K562 (cell line): Measurements from ENCODE around the gene ATP6V0A4. TPM values are rescaled to one million over a fixed set of nuclear protein-coding genes. Genes with fewer than 3 reads are reported as not detected.

ENCODE experiments used
- ARID1B ChIP-seq: fragments of 450-650 bp; IDR thresholded peaks from 2 replicates; pipeline ENCODE4 v1.6.1; 2016; ENCODE audit warnings: antibody characterized with exemption, mild to moderate bottlenecking, inconsistent platforms
- ARNT ChIP-seq, 2 experiments: fragments of 450-650 bp; IDR thresholded peaks; 2 replicates each; pipeline ENCODE4 v1.6.1; 2016; ENCODE audit warnings: mild to moderate bottlenecking in 1 of 2
- ATF3 ChIP-seq, 2 experiments: fragments of 450-650 bp in 1 of 2; sonication (generic) in 1 of 2; formaldehyde crosslinking in 1 of 2; IDR thresholded peaks in 1 of 2; conservative IDR thresholded peaks in 1 of 2; 2 replicates each; pipeline versions ENCODE4 v1.6.1 to v1.8.1; 2016 to 2023; ENCODE audit warnings: mild to moderate bottlenecking in 2 of 2, moderate library complexity in 2 of 2, inconsistent platforms in 1 of 2, missing genetic modification reagents in 1 of 2
- CTBP1 ChIP-seq: fragments of 450-650 bp; IDR thresholded peaks from 2 replicates; pipeline ENCODE4 v1.6.1; 2016; ENCODE audit warnings: borderline replicate concordance
- ETV1 ChIP-seq: fragments of 450-650 bp; conservative IDR thresholded peaks from 2 replicates; pipeline ENCODE4 v1.6.1; 2016; ENCODE audit warnings: missing genetic modification characterization, control low read depth, low read depth, missing compliant biosample characterization
- HLTF ChIP-seq: fragments of 450-650 bp; IDR thresholded peaks from 2 replicates; pipeline ENCODE4 v1.6.1; 2016
- L3MBTL2 ChIP-seq: fragments of 450-650 bp; IDR thresholded peaks from 2 replicates; pipeline ENCODE4 v1.6.1; 2016; ENCODE audit warnings: mild to moderate bottlenecking, moderate library complexity
- MGA ChIP-seq: fragments of 450-650 bp; IDR thresholded peaks from 2 replicates; pipeline ENCODE4 v1.6.1; 2016; ENCODE audit warnings: mild to moderate bottlenecking, moderate library complexity
- MYC ChIP-seq, 2 experiments: fragments of 250-450 bp in 1 of 2; sonication (Bioruptor Pico) in 1 of 2; IDR thresholded peaks; 2 replicates each; pipeline versions ENCODE4 v1.5.1 to v1.6.1; 2012 to 2021; ENCODE audit warnings: low read depth in 2 of 2, borderline replicate concordance in 1 of 2, improper control_type of control experiment in 1 of 2, low read length in 1 of 2, mild to moderate bottlenecking in 1 of 2, moderate library complexity in 1 of 2
- NR1H2 ChIP-seq: sonication (generic); formaldehyde crosslinking; IDR thresholded peaks from 2 replicates; pipeline ENCODE4 v1.4.0; 2020; ENCODE audit warnings: mild to moderate bottlenecking, missing genetic modification reagents
- NR4A1 ChIP-seq, 2 experiments: fragments of 250-450 bp in 1 of 2; fragments of 450-650 bp in 1 of 2; sonication (Bioruptor Pico) in 1 of 2; IDR thresholded peaks; 2 replicates each; pipeline versions ENCODE4 v1.4.0 to v1.6.1; 2016 to 2020; ENCODE audit warnings: mild to moderate bottlenecking in 2 of 2, missing compliant biosample characterization in 1 of 2, missing genetic modification characterization in 1 of 2, moderate library complexity in 1 of 2
- RBFOX2 ChIP-seq: fragments of 200-400 bp; formaldehyde crosslinking; IDR thresholded peaks from 2 replicates; pipeline ENCODE4 v1.6.1; 2017; ENCODE audit warnings: low read depth, mild to moderate bottlenecking, low read length, moderate library complexity
- USF1 ChIP-seq: sonication (generic); formaldehyde crosslinking; IDR thresholded peaks from 2 replicates; pipeline ENCODE4 v1.9.0; 2022; ENCODE audit warnings: mild to moderate bottlenecking, missing genetic modification reagents
- ZNF133 ChIP-seq: fragments of 250-450 bp; sonication (Bioruptor Pico); IDR thresholded peaks from 2 replicates; pipeline ENCODE4 v1.4.0; 2020; ENCODE audit warnings: mild to moderate bottlenecking
- ZNF316 ChIP-seq: fragments of 450-650 bp; IDR thresholded peaks from 2 replicates; pipeline ENCODE4 v1.6.1; 2016
- polyA plus RNA-seq, 8 experiments: library from polyadenylated mRNA; depleted of rRNA in 4 of 8; stranded (reverse) in 5 of 8; unstranded in 3 of 8; fragments of >200 nt; fragmentation: Nextera tagmentation in 2 of 8; fragmentation: Illumina TruSeq in 1 of 8; extraction: Ambion mirVana in 2 of 8; extraction: Trizol in 1 of 8; gene quantifications; 2 replicates each; pipeline versions ENCODE4 v1.2.1 to v1.2.3, GENCODE V29; 2011 to 2014; ENCODE audit warnings: inconsistent platforms in 1 of 8, missing spikeins in 1 of 8
- total RNA-seq, 7 experiments: library from RNA; depleted of rRNA in 6 of 7; stranded (reverse); fragments of >200 nt in 6 of 7; fragmentation: Illumina TruSeq in 2 of 7; extraction: Trizol in 2 of 7; gene quantifications; 2 replicates each; pipeline versions ENCODE4 v1.2.1 to v1.2.3, GENCODE V29; 2011 to 2021; ENCODE audit warnings: low replicate concordance in 1 of 7

Gene ATP6V0A4
- total and polyA plus RNA-seq, 9 of the 15 experiments (the other 6 are each of a cell fraction or from before 2014, with no cell fraction given) = 0.03 TPM; not detected in 8

GRCh38 chr7:138842111-138842510 lies 44.1 kb upstream of the ATP6V0A4 start (continued):
- TF ChIP-seq ZNF316 = peak; percentile 90
- TF ChIP-seq ATF3 (IDR thresholded peaks at IDR 0.05) = peak; percentile 54
- TF ChIP-seq ATF3 (CRISPR knock-in tag; conservative IDR thresholded peaks at IDR 0.05) = no peak
- TF ChIP-seq ZNF133 = no peak
- TF ChIP-seq MYC (IDR thresholded peaks at IDR 0.05; ENCODE audit: low read depth, low read length) = 0 out of 2 replicates have a peak, but pooled peaks have one; percentile 22
- TF ChIP-seq MYC (CRISPR knock-in tag; IDR thresholded peaks at IDR 0.05; ENCODE audit: borderline replicate concordance, low read depth) = no peak
- TF ChIP-seq HLTF = no peak
- 0 out of 2 replicates have a peak, but pooled peaks have one; percentile 28 for TF ChIP-seq CTBP1
- no peak for TF ChIP-seq NR4A1 (CRISPR knock-in tag; IDR thresholded peaks at IDR 0.05)
- TF ChIP-seq NR4A1 (tag; IDR thresholded peaks at IDR 0.05) = 0 out of 2 replicates have a peak, but pooled peaks have one; percentile 51
- peak; percentile 57 for TF ChIP-seq MGA
- TF ChIP-seq USF1 (CRISPR knock-in tag) = peak; percentile 64
- TF ChIP-seq RBFOX2 = no peak
- peak; percentile 51; the same call in 1 of the 2 replicates for TF ChIP-seq ARID1B
- TF ChIP-seq ETV1 (tag) = peak; percentile 38; the same call in 1 of the 2 replicates
- TF ChIP-seq NR1H2 (CRISPR knock-in tag) = no peak
- peak; percentile 70 for TF ChIP-seq L3MBTL2
- TF ChIP-seq ARNT (IDR thresholded peaks at IDR 0.05) = no peak
